Astrocyte (in vitro differentiated cells and primary cell): Measurements from ENCODE around the gene PDE3B. TPM values are rescaled to one million over a fixed set of nuclear protein-coding genes. Genes with fewer than 3 reads are reported as not detected.
"Not testable (repeated sequence)": the region's sequence is repeated elsewhere in the genome, so short reads cannot be mapped to it uniquely, and the experiment has no call there.

Experiments used
- DNase-seq: peaks from one replicate; pipeline ENCODE4 v3.0.0-alpha.2; 2010; ENCODE audit warnings: low read depth
- FAIRE-seq: peaks from 2 replicates; lab custom pipeline; 2011; peaks lifted over from hg19 to GRCh38; lab: Jason Lieb, UNC
- H2AFZ ChIP-seq: 2 replicates; pipeline ENCODE4 v1.6.0; 2012; ENCODE audit warnings: low read depth, low read length, inconsistent platforms
- H3K27ac ChIP-seq: 2 replicates; pipeline ENCODE4 v1.5.1; 2011; ENCODE audit warnings: low read depth, low read length, inconsistent platforms
- H3K27me3 ChIP-seq: 2 replicates; pipeline ENCODE4 v1.6.0; 2011; ENCODE audit warnings: low read length, inconsistent platforms; ENCODE audit not compliant: insufficient read depth
- H3K36me3 ChIP-seq: 2 replicates; pipeline ENCODE4 v1.5.1; 2011; ENCODE audit warnings: low read length, inconsistent platforms; ENCODE audit not compliant: insufficient read depth
- H3K4me1 ChIP-seq: 2 replicates; pipeline ENCODE4 v1.5.1; 2011; ENCODE audit warnings: low read length, inconsistent platforms; ENCODE audit not compliant: insufficient read depth
- H3K4me2 ChIP-seq: 2 replicates; pipeline ENCODE4 v1.6.0; 2012; ENCODE audit warnings: low read length, inconsistent platforms
- H3K4me3 ChIP-seq: 2 replicates; pipeline ENCODE4 v1.5.1; 2011; ENCODE audit warnings: low read depth, mild to moderate bottlenecking, low read length, inconsistent platforms; ENCODE audit not compliant: insufficient read depth
- H3K79me2 ChIP-seq: 2 replicates; pipeline ENCODE4 v1.6.0; 2012; ENCODE audit warnings: mild to moderate bottlenecking, low read length, inconsistent platforms; ENCODE audit not compliant: insufficient read depth
- H3K9ac ChIP-seq: 2 replicates; pipeline ENCODE4 v1.6.0; 2012; ENCODE audit warnings: mild to moderate bottlenecking, low read length, inconsistent platforms
- H3K9me3 ChIP-seq: 2 replicates; pipeline ENCODE4 v1.5.1; 2012; ENCODE audit warnings: low read depth, mild to moderate bottlenecking, low read length, inconsistent platforms; ENCODE audit not compliant: insufficient read depth
- H4K20me1 ChIP-seq: 2 replicates; pipeline ENCODE4 v1.6.0; 2012; ENCODE audit warnings: low read length, inconsistent platforms; ENCODE audit not compliant: insufficient read depth
- H3K27ac Mint-ChIP-seq: one replicate; pipeline ENCODE4 v1.8.0; 2021; ENCODE audit warnings: mild to moderate bottlenecking, mixed read lengths; ENCODE audit not compliant: unreplicated experiment
- H3K27me3 Mint-ChIP-seq: one replicate; pipeline ENCODE4 v1.8.0; 2021; ENCODE audit warnings: low read depth, mixed read lengths; ENCODE audit not compliant: unreplicated experiment
- H3K36me3 Mint-ChIP-seq: one replicate; pipeline ENCODE4 v1.8.0; 2021; ENCODE audit warnings: low read depth, mixed read lengths; ENCODE audit not compliant: unreplicated experiment
- H3K4me1 Mint-ChIP-seq: one replicate; pipeline ENCODE4 v1.8.0; 2021; ENCODE audit warnings: low read depth, mixed read lengths; ENCODE audit not compliant: unreplicated experiment
- H3K4me3 Mint-ChIP-seq: one replicate; pipeline ENCODE4 v1.8.0; 2021; ENCODE audit warnings: mild to moderate bottlenecking, moderate library complexity, mixed read lengths; ENCODE audit not compliant: unreplicated experiment
- H3K9me3 Mint-ChIP-seq: one replicate; pipeline ENCODE4 v1.8.0; 2021; ENCODE audit warnings: mild to moderate bottlenecking, mixed read lengths; ENCODE audit not compliant: unreplicated experiment
- EZH2 ChIP-seq: IDR thresholded peaks from 2 replicates; pipeline ENCODE4 v1.6.1; 2012; ENCODE audit warnings: mild to moderate bottlenecking, low read length, inconsistent platforms; ENCODE audit not compliant: insufficient read depth
- total RNA-seq: library from RNA; stranded (reverse); gene quantifications from 2 replicates; pipeline ENCODE4 v1.2.1, GENCODE V29; 2021
- TF ChIP-seq, protein P1 (sequence below): IDR thresholded peaks from 2 replicates; pipeline ENCODE4 v1.5.1; 2011; ENCODE audit warnings: low read depth, mild to moderate bottlenecking, inconsistent platforms, low read length, moderate library complexity; ENCODE audit not compliant: insufficient read depth

PDE3B gene
- total RNA-seq, 1 donor from 2014 or later = 2.9 TPM

DNA sequence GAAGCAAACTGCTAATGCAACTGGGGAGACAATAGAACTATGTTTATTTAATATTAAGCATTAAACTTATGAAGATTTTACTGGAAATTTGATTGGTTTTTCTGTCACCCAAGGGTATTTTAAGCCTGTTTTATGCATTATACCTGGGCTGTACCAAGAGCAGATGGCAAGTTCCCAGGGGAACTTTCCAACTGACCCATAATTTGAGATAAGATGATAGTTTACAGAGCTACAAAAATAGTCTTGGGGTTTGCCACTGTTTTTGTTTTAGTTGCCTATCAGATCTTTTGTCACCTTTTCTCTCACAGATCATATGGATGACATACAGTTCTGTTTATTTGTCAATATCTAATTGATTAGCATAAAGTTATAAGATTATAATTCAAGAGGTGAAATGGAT lies 43.9 kb downstream of the PDE3B start:
- Histone ChIP-seq H3K27me3 (no peaks in the 10 kb centered on the region), H4K20me1 (no peaks in the 10 kb centered on the region), H3K27ac (no peak overlapping the region), H3K9me3 (no peaks in the 10 kb centered on the region), H3K79me2 (no peaks in the 10 kb centered on the region), H2AFZ (no peak overlapping the region), H3K4me3 (no peak overlapping the region), H3K4me2 (no peak overlapping the region), H3K4me1 (no peaks in the 10 kb centered on the region), H3K36me3 (no peaks in the 10 kb centered on the region), H3K9ac (no peak overlapping the region)
- FAIRE-seq (no peak), DNase-seq (no peak)
- H3K36me3 Mint-ChIP-seq = no peaks in the 10 kb centered on the region
- H3K4me1 Mint-ChIP-seq = no peaks in the 10 kb centered on the region
- no peak overlapping the region for H3K27ac Mint-ChIP-seq
- TF ChIP-seq, protein P1, sequence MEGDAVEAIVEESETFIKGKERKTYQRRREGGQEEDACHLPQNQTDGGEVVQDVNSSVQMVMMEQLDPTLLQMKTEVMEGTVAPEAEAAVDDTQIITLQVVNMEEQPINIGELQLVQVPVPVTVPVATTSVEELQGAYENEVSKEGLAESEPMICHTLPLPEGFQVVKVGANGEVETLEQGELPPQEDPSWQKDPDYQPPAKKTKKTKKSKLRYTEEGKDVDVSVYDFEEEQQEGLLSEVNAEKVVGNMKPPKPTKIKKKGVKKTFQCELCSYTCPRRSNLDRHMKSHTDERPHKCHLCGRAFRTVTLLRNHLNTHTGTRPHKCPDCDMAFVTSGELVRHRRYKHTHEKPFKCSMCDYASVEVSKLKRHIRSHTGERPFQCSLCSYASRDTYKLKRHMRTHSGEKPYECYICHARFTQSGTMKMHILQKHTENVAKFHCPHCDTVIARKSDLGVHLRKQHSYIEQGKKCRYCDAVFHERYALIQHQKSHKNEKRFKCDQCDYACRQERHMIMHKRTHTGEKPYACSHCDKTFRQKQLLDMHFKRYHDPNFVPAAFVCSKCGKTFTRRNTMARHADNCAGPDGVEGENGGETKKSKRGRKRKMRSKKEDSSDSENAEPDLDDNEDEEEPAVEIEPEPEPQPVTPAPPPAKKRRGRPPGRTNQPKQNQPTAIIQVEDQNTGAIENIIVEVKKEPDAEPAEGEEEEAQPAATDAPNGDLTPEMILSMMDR = no peak
- no peak for TF ChIP-seq EZH2
- H3K27me3 Mint-ChIP-seq = no peaks in the 10 kb centered on the region
- peaks cover 8% of the 10 kb centered on the region for H3K9me3 Mint-ChIP-seq
- H3K4me3 Mint-ChIP-seq = no peak overlapping the region

DNA sequence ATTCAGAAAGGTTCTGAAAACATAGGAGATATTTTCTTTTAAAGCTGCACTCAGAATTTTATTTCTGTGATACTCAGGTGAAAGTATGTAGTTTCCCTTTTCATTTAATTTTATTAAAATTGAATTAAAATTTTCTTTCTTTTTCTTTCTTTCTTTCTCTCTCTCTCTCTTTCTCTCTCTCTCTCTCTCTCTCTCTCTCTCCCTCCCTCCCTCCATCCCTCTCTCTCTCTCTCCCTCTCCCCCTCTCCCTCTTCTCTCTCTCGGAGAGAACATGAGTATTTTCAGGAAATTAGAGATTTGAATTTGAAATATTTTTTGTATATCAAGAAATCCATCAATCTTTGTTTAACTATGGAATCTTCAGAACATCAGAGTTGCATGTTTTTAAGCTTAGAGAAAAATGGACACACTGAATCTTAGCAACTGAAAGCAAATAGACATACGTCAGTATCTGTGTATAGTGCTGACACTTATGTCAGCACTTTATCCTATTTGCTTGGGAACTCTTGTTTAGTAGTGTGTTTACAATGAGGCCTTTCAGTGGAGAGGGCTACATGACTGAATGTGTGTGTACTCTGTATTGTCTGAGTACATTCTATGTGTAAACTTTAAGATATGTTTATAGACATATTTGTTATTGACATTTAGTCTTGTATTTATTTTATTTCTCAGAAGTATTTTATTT lies 44.5 kb downstream of the PDE3B start:
- Histone ChIP-seq H3K27ac (no peak overlapping the region), H3K4me2 (no peak overlapping the region), H3K36me3 (no peaks in the 10 kb centered on the region), H3K9ac (no peak overlapping the region), H3K9me3 (no peaks in the 10 kb centered on the region), H3K4me1 (no peaks in the 10 kb centered on the region), H3K4me3 (no peak overlapping the region), H3K27me3 (no peaks in the 10 kb centered on the region), H4K20me1 (no peaks in the 10 kb centered on the region), H2AFZ (no peak overlapping the region), H3K79me2 (no peaks in the 10 kb centered on the region)
- TF ChIP-seq, protein P1 = no peak
- no peak for TF ChIP-seq EZH2
- DNase-seq (no peak), FAIRE-seq (no peak)
- H3K27me3 Mint-ChIP-seq = no peaks in the 10 kb centered on the region
- peaks cover 10% of the 10 kb centered on the region for H3K9me3 Mint-ChIP-seq
- H3K4me3 Mint-ChIP-seq = no peak overlapping the region
- no peaks in the 10 kb centered on the region for H3K36me3 Mint-ChIP-seq
- H3K27ac Mint-ChIP-seq = no peak overlapping the region
- H3K4me1 Mint-ChIP-seq = no peaks in the 10 kb centered on the region

DNA sequence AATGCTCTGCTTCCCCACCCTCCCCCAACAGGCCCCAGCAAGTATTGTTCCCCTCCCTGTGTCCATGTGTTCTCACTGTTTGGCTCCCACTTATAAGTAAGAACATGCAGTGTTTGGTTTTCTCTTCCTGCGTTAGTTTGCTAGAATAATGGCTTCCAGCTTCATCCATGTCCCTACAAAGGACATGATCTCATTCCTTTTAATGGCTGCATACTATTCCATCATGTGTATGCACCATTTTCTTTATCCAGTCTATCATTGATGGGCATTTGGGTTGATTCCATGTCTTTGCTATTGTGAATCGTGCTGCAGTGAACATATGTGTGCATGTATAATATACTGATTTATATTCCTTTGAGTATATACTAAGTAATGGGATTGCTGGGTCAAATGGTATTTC lies 52.1 kb downstream of the PDE3B start:
- H3K9me3 ChIP-seq, H3K79me2 ChIP-seq, H3K9ac ChIP-seq, H3K27me3 ChIP-seq, H3K4me3 ChIP-seq, FAIRE-seq, H4K20me1 ChIP-seq, H3K4me1 ChIP-seq, DNase-seq, H3K4me1 Mint-ChIP-seq, H3K27ac ChIP-seq, H3K27ac Mint-ChIP-seq, H3K4me2 ChIP-seq, H2AFZ ChIP-seq, H3K36me3 ChIP-seq, H3K4me3 Mint-ChIP-seq, H3K27me3 Mint-ChIP-seq, H3K36me3 Mint-ChIP-seq: not testable (repeated sequence)
- peaks cover 15% of the 10 kb centered on the region for H3K9me3 Mint-ChIP-seq
